ENCODE results near the gene SCP2. TPM values are rescaled to one million over a fixed set of nuclear protein-coding genes. Genes with fewer than 3 reads are reported as not detected.

SCP2 gene
- total RNA-seq, 2 experiments from 2014 or later = 22.7 to 27.0 TPM

- DNase-seq (peak; percentile 62 to 95 (median 69)), ATAC-seq (ENCODE audit: poor library complexity) (peak; percentile 100)
- Histone ChIP-seq H3K27me3 (ENCODE audit: control insufficient read depth in 1 of 2, insufficient read depth in 2 of 2, low read length in 2 of 2) (no peaks in the 10 kb centered on the region), H3K27ac (ENCODE audit: low read depth in 1 of 2, low read length in 2 of 2) (no peak overlapping the region), H3K9me3 (ENCODE audit: control insufficient read depth in 1 of 2, insufficient read depth in 1 of 2, low read length in 2 of 2) (no peaks in the 10 kb centered on the region), H3K4me1 (ENCODE audit: insufficient read depth, low read length) (peaks cover 9% of the 10 kb centered on the region), H3K4me3 (ENCODE audit: low read length) (peak overlapping the region; percentile 58), H3K36me3 (ENCODE audit: insufficient read depth, low read length) (peaks cover 2% of the 10 kb centered on the region)
- peaks cover 30% of the 10 kb centered on the region for H3K36me3 Mint-ChIP-seq (ENCODE audit: low read depth)
- no peak for TF ChIP-seq CTCF (IDR thresholded peaks at IDR 0.05)
- H3K4me1 Mint-ChIP-seq (ENCODE audit: low read depth) = peaks cover 38% of the 10 kb centered on the region
- peak overlapping the region; percentile 41 for H3K27ac Mint-ChIP-seq
- no peaks in the 10 kb centered on the region for H3K27me3 Mint-ChIP-seq
- ChIA-PET POLR2A (interaction anchor here (0.6 to 2.0 kb wide), 10 partner anchors 12 to 960 kb away, joined by 3 to 11 read pairs (median 4); partner anchors contain the start of genes ECHDC2, IFT25, LRRC42 and SCP2), CTCF (interaction anchor here (1.9 kb wide), 1 partner anchor 93 kb away, joined by 6 read pairs; the partner anchor contains the start of gene ECHDC2)
- H3K4me3 Mint-ChIP-seq = peak overlapping the region; percentile 88
- no peaks in the 10 kb centered on the region for H3K9me3 Mint-ChIP-seq
- intact Hi-C loops (cut with DNase I, micrococcal nuclease) = loop anchor here (2.0 to 10.0 kb wide), 7 partner anchors 90 to 1288 kb away; partner anchors contain the start of genes ECHDC2 (in 2 of the 2), CPT2 (in 1 of the 2), NRDC (in 1 of the 2) and SCP2 (in 1 of the 2)
Observed at GRCh38 chr1:53014791-53015507, 87.9 kb downstream of the SCP2 start.

DNA sequence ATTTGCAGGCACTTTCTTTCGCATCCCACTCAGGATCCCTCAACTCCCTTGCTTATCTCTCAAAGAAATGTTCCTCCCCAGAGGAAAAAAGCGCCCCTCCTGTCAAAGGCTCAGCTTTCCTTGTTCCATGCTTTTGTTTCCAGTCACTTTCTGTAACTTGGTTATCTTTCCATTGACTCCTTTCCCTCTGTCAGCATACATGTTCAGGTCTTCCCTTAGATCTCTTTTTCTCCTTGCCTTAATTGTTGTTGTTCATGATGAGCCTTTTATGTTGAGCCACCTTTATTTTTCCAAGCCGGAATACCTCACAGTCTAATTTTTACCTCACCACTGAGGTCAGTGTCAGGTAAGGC, 88.4 kb downstream of the SCP2 start:
- CTCF ChIA-PET = interaction anchor here (1.9 kb wide), 1 partner anchor 94 kb away, joined by 6 read pairs; the partner anchor contains the start of gene ECHDC2
- H3K27me3 Mint-ChIP-seq = no peaks in the 10 kb centered on the region
- no peak for DNase-seq
- intact Hi-C loops (cut with DNase I, micrococcal nuclease) = loop anchor here (2.0 to 10.0 kb wide), 7 partner anchors 91 to 1288 kb away; partner anchors contain the start of genes ECHDC2 (in 2 of the 2), CPT2 (in 1 of the 2), NRDC (in 1 of the 2) and SCP2 (in 1 of the 2)
- no peak for ATAC-seq (ENCODE audit: poor library complexity)
- H3K27me3 ChIP-seq (ENCODE audit: control insufficient read depth in 1 of 2, insufficient read depth in 2 of 2, low read length in 2 of 2) = no peaks in the 10 kb centered on the region
- H3K4me1 Mint-ChIP-seq (ENCODE audit: low read depth) = peaks cover 38% of the 10 kb centered on the region
- H3K4me3 ChIP-seq (ENCODE audit: low read length) = peak overlapping the region; percentile 58
- no peaks in the 10 kb centered on the region for H3K9me3 ChIP-seq (ENCODE audit: control insufficient read depth in 1 of 2, insufficient read depth in 1 of 2, low read length in 2 of 2)
- peaks cover 9% of the 10 kb centered on the region for H3K4me1 ChIP-seq (ENCODE audit: insufficient read depth, low read length)
- H3K36me3 ChIP-seq (ENCODE audit: insufficient read depth, low read length) = peaks cover 2% of the 10 kb centered on the region
- TF ChIP-seq CTCF (IDR thresholded peaks at IDR 0.05) = no peak
- no peaks in the 10 kb centered on the region for H3K9me3 Mint-ChIP-seq
- H3K27ac Mint-ChIP-seq = peak overlapping the region; percentile 38
- POLR2A ChIA-PET = interaction anchor here (0.8 kb wide), 1 partner anchor 120 kb away, joined by 3 read pairs; no protein-coding TSS in a partner anchor
- H3K4me3 Mint-ChIP-seq = peak overlapping the region; percentile 88
- H3K27ac ChIP-seq (ENCODE audit: low read depth in 1 of 2, low read length in 2 of 2) = no peak overlapping the region
- peaks cover 30% of the 10 kb centered on the region for H3K36me3 Mint-ChIP-seq (ENCODE audit: low read depth)

GRCh38 chr1:53016705-53017104, 89.6 kb downstream of the SCP2 start:
- ChIA-PET CTCF (no interaction called here), POLR2A (no interaction called here)
- DNase-seq = no peak
- H3K9me3 Mint-ChIP-seq = no peaks in the 10 kb centered on the region
- Histone ChIP-seq H3K27me3 (ENCODE audit: control insufficient read depth in 1 of 2, insufficient read depth in 2 of 2, low read length in 2 of 2) (no peaks in the 10 kb centered on the region), H3K36me3 (ENCODE audit: insufficient read depth, low read length) (peaks cover 2% of the 10 kb centered on the region), H3K9me3 (ENCODE audit: control insufficient read depth in 1 of 2, insufficient read depth in 1 of 2, low read length in 2 of 2) (no peaks in the 10 kb centered on the region), H3K4me3 (ENCODE audit: low read length) (no peak overlapping the region), H3K27ac (ENCODE audit: low read depth in 1 of 2, low read length in 2 of 2) (no peak overlapping the region), H3K4me1 (ENCODE audit: insufficient read depth, low read length) (peaks cover 9% of the 10 kb centered on the region)
- ATAC-seq (ENCODE audit: poor library complexity) = no peak
- no peak for TF ChIP-seq CTCF (IDR thresholded peaks at IDR 0.05)
- H3K4me1 Mint-ChIP-seq (ENCODE audit: low read depth) = peaks cover 38% of the 10 kb centered on the region
- H3K4me3 Mint-ChIP-seq = peak overlapping the region; percentile 88
- peaks cover 33% of the 10 kb centered on the region for H3K36me3 Mint-ChIP-seq (ENCODE audit: low read depth)
- H3K27me3 Mint-ChIP-seq = no peaks in the 10 kb centered on the region
- intact Hi-C loops (cut with DNase I, micrococcal nuclease) = loop anchor here (5.0 to 10.0 kb wide), 5 partner anchors 92 to 1289 kb away; partner anchors contain the start of genes CPT2 (in 1 of the 2), ECHDC2 (in 1 of the 2), SCP2 (in 1 of the 2) and ZYG11B (in 1 of the 2)
- no peak overlapping the region for H3K27ac Mint-ChIP-seq

Measured in CD4-positive, alpha-beta T cell (primary cell).